ENCODE data around the gene NRXN3.
"Not testable (repeated sequence)": the region's sequence is repeated elsewhere in the genome, so short reads cannot be mapped to it uniquely, and the experiment has no call there.

Gene NRXN3

DNA sequence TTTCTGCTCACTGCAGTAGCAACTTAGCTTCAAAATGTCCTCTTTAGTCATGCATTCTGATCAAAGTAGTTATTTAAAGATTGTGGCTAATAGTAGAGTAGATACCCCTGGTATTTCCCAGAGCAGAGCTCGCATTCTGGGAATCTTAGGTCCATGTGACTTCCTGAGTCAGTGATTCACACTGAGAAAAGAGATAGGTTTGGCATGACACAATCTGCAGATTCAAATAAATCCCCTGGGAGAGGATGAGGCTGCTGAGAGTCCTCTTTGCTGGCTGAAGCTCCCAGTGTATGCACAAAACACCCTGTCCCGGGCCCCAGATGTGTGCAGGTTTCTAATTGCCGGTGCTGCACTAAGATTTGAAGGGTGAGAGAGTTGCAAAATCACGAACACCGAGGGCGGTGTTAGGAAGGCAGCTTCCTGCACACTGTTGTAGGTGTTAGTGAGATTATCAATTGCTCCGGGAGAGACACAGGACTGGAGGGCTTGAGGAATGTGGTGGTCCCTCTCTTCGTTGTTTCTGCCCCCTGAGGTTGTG, 233.2 kb downstream of the NRXN3 start:
- DNase-seq (ENCODE audit: low spot score) = no peak

DNA sequence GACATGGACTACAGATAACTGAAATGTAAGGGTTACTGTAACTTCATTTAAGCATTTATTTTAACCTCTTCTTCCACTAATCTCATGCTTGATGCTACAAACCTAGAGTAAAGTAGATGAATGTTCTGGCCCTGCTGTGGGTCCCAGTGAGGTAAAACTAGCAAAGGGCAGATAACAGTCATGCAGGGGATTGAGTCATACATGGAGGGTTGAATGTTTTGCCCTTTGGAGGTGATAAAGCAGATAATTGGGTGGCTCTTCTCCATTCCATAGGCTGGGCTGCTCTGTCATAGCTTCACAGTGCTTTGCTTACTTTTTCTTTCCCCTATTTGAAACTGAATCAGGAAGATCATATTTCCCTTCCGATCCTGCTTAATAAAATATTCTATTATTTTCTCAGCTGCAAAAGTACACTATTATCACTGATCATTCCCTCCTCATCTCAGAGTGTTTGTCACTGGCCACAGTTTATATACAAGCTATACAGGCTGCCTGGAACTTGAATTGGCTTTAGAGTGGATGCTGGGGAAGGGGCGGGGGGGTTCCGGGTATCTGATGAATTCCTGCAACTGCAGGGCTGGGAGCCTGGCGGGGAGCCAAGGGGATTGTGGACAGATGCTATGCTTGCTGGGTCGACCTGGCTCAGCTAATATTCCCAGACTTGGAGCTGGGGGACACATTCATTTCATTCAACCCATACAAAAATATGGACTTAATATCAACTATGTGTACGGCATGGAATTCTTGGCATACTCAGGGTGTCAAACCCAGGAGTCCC, 235.1 kb downstream of the NRXN3 start:
- DNase-seq (ENCODE audit: low spot score) = no peak

DNA sequence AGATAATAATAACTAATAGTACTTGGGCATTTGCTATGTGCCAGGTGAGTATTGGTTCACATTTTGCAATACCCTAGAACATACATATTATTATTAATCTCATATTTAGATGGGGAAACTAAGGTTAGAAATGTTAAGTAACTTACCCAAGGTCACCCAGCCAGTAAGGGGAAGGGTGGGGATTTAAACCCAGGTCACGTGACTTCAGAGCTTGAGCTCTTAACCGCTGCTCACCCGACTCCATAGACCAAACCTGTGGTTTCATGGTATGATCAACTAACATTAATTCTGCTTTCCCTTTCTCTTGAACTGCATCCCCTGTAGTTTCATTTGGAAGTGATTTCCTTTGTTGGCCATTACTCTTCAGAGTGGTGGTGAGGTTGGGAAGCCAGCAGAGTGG, 242.3 kb downstream of the NRXN3 start:
- no peak for DNase-seq (ENCODE audit: low spot score)

DNA sequence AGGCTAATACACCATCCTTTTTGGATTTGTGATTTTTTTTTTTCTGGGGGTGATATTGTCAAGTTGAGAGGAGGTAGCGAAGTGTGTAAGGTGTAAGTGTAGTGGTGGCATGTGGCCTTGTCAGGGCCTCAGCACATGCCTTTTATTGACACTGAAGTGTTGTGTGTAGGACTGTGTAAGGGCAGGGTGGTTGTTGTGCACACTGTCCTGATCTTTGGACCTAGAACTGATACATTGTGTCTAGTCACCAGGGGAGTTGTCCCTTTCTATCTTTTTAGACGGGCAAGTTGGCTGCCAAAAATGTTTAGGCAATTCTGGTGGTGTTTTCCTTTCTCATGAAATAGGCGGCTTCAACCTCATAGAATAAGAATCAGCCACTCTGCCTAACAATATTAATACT, 244.0 kb downstream of the NRXN3 start:
- DNase-seq (ENCODE audit: low spot score) = no peak

DNA sequence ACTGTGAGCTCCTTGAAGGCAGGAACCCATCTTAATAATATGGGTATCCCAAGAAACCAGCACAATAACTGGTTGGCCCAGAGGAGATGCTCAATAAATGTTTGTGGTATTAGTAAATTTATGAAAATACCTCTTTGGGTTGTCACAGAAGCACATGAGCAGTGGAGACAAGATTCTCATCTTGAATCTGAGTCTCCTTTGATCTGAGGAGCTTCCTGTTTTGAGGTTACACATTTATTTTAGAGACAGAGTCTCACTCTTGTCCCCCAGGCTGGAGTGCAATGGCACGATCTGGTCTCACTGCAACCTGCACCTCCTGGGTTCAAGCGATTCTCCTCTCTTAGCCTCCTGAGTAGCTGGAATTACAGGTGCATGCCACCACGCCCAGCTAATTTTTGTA, 247.4 kb downstream of the NRXN3 start:
- no peak for DNase-seq (ENCODE audit: low spot score)

DNA sequence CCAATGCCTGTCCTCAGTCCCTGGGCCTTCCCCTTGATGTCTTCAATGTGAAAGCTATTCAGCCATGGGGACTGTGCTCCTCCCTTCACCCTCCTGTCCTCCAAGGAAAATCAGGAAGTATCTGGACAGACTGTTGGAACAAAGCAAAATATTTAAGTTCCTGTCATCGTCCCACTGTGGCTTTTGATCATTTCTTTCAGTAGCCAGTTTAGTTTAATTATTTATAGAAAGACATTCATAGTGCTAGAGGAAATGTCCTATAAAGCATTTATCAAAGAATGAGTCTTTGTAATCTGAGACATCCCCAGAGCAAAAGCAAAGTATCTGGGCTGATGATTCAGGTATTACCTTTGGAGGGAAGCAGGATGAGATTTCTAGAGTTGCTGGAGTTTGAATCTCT, 254.1 kb downstream of the NRXN3 start:
- no peak for DNase-seq (ENCODE audit: low spot score)

DNA sequence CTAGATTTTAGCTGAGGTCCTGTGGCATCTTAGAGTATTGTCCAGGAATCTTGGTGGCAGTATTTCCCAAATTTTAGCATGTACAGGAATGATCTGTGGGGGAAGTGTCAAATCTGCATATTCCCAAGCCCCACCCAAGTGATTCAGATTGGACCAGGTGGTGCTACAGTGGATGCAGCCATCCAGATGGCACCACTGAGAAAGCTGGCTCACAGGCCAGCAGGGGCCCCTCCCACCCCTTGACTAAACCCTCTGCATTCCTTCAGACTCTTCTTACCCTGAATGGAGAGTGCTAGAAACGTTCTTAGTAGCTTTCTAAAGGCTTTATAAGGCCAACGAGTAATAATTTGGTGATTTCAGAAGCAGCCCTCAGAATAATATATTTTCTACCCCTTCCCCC, 255.2 kb downstream of the NRXN3 start:
- no peak for DNase-seq (ENCODE audit: low spot score)

DNA sequence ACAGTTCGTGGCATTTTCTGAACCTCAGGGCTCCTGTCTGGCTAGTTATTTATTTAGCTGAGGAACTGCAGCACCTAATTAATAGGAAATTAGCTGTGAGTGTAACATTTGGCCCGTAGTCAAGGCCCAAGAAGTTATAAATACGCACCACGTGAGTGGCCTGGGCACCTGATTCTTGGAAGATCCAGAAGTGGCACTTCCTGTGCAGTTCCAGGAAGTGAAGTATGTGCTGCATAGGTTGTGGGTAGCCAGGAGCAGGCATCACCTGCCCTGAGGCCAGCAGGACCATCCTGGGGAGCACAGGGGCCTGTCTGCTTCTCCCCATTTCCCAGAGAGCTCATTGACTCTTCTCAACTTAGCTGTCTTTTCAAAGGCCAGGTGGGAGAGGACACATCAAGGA, 255.6 kb downstream of the NRXN3 start:
- DNase-seq (ENCODE audit: low spot score) = no peak

DNA sequence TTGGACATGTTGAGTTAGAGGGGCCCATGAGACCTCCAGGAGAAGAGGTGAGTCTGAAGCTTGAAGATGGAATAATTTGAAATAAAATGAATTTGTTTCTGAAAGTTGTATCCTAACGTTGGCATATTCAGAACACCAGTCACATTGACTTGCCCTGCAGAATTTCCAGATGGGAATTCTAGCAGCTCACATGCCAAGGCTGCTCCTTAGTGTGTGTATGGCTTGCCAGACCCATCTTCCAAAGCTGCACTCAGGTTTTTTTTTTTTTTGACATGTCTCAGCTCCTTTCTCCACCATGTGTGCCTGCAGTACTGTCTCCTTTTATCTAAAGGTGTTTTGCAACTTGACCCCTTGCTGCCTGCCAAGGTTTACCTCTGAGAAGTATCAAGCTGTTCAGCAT, 261.9 kb downstream of the NRXN3 start:
- no peak for DNase-seq (ENCODE audit: low spot score)

DNA sequence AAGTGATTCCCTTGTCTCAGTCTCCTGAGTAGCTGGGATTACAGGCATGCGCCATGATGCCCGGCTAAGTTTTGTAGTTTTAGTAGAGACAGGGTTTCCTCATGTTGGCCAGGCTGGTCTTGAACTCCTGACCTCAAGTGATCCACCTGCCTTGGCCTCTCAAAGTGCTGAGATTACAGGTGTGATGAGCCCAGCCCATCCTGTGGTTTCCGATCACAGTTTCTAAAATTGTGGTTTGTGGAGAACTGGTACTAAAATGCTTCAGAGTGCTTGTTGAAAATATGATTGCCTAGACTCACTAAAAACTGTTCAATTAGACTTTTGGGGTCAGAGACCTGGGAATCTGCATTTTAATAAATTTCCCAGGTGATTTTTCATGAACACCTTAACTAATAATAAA, 267.3 kb downstream of the NRXN3 start:
- DNase-seq (ENCODE audit: low spot score) = not testable (repeated sequence)

DNA sequence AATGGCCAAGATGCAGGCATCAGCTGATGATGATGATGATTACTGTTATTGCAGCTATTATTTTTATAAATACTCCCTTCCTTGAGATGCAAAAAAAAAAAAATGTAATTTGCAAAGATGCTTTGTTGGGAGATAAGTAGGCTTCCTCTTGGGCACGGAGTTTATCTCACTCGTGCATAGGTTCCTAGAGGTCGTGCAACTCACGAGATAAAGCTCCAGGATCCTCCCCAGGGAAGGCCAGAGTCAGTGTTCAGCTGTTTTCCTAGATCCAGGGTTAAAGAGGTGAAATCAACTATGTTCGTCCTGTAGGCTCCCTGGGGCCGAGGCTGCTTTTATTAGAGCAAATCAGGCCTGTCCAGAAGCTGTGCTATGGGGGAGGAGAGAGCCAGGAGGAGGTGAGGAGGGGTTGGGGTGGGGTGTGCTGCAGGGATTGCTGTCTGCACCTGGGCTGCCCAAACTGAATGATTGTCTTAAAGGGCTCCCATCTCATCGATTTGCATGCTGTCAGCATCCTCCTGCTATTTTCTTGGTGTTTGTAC, 270.3 kb downstream of the NRXN3 start:
- no peak for DNase-seq (ENCODE audit: low spot score)

DNA sequence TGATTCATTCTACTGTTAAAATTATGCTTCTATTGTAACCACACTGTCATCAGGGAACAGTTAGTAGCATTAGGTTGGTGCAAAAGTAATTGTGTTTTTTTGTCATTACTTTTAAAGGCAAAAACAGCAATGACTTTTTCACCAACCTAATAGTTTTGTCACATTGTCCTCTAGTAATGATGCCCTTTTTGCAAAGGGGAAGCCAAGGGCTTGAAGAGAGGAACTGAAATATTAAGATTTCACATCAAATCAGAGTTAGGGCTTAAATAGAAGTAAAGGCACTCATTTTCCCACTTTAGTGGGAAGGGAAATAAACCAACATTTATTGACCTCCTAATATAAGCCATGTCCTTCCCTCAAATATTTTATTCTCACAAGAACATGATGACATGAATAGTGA, 273.7 kb downstream of the NRXN3 start:
- no peak for DNase-seq (ENCODE audit: low spot score)

DNA sequence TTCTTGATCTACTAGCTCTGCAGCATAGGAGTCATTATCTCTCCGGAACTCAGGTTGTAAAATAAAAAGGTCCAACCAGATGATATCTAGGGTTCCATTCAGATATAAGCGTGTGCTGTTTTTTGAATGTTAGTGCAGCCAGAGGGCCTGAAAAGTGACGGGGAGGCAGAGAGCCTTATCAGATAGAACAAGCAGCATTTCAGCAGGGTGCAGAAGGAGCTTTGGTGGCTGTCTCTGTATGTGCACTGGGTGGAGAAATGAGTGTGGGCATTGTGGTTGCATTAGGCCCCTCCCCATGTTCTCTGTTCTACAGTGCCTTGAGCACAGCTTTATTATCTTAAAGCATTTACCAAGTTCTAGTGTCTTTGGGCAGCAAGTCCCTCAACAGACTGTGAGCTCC, 275.1 kb downstream of the NRXN3 start:
- no peak for DNase-seq (ENCODE audit: low spot score)

DNA sequence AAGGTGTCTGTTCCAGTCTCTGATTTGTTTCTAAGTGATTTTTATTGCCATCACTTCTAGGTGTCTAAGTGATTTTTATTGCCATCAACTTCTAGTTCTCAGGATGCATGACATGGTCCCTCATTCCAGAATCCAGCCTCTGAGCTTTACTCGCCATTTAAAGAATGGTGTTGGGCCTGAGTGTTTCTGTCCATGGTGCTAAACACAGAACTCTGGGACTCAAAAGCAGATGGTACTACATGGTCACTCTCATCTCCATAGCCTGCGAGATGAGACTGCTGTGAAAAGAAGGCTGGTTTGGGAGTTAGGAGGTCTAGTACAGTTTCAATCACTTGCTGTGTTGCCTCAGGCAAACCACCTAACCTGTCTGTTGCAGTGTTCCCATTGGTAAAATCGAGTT, 276.6 kb downstream of the NRXN3 start:
- DNase-seq (ENCODE audit: low spot score) = no peak

DNA sequence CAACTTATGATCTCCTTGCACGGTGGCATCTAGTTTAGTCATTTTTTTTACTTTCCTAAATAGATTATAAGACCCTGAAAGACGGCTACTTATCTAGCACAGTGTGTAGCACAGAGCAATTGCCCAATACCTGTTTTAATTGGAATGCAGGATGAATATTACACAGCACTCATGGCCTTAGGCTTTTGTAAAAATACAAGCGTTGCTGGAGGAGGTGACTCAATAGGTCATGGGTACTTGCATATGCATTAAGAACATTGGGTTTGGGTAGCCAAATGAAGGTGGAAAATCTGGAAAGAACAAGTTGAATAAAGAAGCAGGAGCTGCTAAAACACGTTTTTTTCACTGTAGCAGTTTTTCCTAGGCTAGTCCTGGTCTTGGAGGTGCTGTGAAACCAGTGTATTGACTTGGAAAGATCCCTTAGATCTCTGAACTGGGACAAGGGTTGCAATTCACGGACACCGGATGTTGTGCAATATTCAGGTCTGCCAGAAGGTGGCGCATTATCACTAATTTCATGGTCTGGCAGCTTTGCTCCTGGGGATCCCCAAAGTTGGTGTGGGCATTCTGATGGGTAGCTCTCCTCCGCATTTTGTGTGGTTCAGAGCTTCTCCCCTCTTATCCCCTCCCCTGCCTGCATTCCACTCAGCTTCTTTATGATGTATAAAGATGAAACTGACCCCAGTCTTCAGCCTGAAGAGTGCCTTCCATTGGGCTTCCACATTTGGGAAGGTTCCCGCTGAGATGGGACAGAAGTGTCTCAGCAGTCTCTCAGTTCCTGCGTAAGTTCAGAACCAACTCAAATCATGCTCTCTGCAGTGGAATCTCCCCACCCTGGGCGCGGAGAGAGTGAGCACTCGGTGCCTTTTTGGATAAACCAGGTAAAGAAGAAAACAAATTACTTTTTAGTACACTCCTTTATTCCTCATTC, 278.3 kb downstream of the NRXN3 start:
- peak; percentile 50 for DNase-seq (ENCODE audit: low spot score)

DNA sequence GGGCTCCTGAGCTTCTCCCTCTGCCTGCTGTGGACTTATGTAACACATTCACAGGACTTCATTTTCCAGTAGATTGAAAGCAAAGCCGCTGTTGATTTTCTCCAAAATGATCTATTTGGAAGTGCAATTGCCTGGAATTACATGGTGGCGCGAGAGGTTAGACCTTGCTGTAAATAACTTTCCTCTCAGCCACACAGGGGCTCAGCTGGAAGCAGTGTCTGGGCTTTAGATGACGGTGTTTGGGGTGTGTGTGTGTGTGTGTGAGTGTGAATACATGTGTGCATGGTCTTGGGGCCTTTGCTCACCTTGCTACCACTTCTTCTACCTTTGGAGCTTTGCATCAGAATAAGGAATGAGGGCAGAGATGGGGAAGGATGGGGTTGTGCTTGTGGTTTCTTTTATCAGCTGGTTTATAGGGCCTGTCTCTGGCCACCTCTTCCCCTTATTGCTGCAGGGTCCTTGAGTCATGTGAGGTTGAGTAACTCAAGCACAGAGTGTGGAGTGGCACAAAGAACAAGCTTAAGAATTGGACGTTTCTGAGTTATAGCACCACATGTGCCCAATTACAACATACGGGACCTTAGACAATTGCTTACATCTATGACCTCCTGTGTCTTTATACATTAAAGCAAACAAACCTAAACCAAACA, 280.6 kb downstream of the NRXN3 start:
- no peak for DNase-seq (ENCODE audit: low spot score)

DNA sequence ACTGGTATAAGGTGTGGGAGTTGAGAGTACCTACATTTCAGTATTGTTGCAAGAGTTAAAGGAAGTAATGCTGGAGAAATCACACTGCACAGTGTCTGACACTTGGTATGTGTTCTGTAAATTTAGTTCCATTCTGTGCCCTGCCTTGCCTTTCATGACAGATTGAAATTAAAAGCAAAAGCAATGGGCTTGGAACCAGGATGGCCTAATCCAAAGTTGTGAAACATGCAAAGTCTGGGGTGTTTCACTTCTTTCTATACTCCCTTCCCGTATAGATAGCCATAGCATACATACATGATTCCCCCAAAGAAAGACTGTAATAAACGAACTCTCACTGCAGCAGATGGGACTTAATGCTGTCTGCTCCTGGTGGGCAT, 281.1 kb downstream of the NRXN3 start:
- no peak for DNase-seq (ENCODE audit: low spot score)

DNA sequence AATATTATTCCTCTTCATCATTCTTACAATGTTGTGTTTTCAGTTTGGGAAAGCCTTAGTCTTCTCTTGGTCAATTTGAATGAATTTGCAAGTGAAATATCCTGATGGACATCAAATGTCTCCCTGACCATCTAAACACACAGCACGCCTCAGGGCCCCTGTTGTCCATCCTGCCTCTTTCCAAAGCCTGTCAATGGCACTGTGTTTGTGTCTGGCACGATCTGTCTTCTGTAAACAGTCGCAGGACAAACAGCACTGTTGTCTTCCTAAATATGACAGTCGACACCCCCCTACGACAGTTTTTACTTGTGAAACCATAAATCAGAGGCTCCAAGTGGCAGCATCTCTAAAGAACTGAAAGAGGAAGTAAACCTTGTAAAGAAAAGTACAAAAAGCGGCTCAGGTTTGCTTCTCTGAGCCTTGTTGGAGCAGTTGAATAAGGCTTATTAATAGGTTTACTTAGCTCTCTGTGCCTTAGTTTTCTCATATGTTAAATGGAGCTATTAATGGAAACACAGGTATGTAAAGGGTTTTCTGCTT, 285.8 kb downstream of the NRXN3 start:
- no peak for DNase-seq (ENCODE audit: low spot score)

DNA sequence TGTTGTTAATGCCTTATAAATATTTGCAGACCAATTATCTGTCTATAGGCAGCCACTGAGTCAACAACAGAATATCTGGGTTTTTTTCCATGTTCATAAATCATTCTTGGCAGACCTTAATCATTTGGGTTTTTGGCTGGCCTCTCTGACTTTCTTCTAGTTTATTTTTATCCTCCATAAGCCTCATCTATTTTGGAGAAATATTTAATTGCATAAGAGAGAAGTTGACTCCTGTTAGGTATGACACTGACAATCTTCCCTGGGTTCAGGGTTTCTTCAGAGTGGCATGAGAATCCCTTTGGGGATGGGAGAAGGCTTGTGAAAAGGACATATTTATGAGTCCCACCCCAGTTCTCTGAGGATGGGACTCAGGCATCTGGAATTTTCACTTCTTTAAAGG, 299.8 kb downstream of the NRXN3 start:
- no peak for DNase-seq (ENCODE audit: low spot score)

DNA sequence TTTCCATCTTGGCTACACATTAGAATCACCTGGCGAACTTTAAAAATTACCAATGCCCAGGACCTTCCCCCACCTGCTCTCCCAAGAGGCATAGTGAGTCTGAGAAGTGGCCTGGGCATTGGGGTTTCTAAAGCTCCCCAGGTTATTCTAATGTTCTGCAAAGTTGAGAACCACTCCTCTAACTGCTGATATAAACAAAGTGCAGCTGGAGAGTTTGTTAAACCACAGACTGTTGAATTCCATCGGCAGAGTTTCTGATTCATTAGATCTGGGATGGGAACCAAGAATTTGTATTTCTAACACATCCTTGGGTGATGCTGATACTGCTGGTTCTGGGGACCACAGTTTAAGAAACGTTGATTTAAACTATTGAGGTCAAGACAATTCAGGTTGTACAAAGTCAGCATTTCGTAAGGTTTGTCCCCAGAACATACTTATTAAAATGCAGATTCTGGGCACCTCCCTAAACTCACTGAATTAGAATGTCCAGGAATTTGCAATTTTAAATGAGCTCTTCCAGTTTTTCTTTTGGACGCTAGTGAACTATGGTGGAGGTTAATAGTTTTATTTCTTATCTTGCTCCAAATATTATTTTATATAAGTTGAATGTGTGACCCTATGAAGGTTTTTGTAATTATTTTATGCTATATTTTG, 309.1 kb downstream of the NRXN3 start:
- no peak for DNase-seq (ENCODE audit: low spot score)

DNA sequence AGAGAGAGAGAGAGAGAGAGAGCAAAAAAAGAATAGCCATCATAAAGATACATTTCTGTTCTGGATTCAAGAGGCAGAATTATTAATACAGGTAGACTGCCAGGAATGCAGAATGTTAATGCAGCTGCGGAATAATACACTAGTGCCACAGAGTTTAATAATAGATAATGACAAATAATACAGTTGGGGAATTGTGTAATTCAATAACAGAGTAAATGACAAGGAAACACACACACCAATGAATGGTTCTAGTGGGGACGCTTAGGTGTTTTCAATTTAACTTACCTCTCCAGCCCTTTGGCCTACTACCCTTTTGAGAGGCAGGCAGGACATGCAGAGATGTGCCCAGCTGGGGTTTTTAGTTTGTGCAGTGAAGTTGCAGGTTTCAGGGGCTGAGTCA, 313.9 kb downstream of the NRXN3 start:
- DNase-seq (ENCODE audit: low spot score) = no peak

DNA sequence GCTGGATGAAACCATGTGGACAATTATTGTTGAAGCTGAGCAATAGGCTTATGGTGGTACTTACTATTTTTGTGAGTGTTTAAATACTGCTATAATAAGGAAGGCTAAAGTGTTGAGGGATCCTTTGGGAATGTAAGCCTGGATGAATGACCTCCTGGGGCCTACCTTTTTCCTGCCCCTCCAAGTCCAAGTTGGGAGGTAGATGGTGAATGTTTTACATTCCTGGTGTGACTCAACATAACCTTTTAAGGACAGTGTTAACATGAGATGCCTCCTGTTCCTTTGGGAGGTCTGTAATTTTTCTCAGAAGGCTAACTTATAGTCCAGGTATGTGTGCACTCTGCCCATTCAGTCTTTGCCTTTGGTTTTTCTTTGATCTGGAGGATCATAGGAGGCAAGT, 315.9 kb downstream of the NRXN3 start:
- DNase-seq (ENCODE audit: low spot score) = no peak

All from germinal center (tissue), 1 donor.